ENCODE measurements around the gene NCOA4.

DNA sequence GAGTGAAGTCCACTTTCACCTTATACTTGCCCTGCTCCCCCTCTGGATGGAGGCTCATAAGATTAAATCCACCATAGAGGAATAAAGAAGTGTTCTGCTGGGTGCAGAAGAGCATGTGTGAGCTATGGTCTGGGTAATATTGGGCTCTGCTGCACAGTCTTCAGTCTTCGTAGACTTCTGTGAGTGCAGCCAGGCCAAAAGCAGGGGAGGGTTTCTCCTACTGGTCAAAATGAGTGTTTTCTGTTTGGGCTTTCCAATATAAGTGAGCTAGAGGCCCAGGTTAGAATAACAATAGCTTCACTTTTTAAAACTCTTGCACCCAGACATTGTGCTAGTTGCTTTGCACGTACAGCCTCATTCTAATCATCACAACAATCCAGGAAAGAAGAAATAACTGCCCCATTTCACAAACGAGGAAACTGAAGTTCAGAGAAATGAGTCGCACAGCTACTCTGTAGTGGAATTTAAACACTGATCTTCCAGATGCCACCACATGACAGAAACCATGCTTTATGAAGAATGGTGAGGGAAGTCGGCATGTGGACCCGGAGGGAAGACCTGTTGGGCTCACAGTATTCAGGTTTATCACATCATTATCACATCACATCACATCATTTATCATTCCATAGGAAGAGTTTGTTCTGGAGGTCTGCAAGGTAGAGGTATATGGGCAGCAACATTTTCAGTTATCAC lies 39.5 kb upstream of the NCOA4 start:
- TF ChIP-seq, protein P1, sequence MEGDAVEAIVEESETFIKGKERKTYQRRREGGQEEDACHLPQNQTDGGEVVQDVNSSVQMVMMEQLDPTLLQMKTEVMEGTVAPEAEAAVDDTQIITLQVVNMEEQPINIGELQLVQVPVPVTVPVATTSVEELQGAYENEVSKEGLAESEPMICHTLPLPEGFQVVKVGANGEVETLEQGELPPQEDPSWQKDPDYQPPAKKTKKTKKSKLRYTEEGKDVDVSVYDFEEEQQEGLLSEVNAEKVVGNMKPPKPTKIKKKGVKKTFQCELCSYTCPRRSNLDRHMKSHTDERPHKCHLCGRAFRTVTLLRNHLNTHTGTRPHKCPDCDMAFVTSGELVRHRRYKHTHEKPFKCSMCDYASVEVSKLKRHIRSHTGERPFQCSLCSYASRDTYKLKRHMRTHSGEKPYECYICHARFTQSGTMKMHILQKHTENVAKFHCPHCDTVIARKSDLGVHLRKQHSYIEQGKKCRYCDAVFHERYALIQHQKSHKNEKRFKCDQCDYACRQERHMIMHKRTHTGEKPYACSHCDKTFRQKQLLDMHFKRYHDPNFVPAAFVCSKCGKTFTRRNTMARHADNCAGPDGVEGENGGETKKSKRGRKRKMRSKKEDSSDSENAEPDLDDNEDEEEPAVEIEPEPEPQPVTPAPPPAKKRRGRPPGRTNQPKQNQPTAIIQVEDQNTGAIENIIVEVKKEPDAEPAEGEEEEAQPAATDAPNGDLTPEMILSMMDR (conservative IDR thresholded peaks at IDR 0.05; ENCODE audit: low read length) = no peak
- no peak for TF ChIP-seq EZH2phosphoT487 (IDR thresholded peaks at IDR 0.05; ENCODE audit: borderline replicate concordance, low read depth, low read length)
